Omental fat pad (tissue), 4 donors: ENCODE data around the gene PIP4K2C. TPM values are rescaled to one million over a fixed set of nuclear protein-coding genes. Genes with fewer than 3 reads are reported as not detected.
A peak's percentile ranks its signal among the peaks of the same experiment; 100 is the strongest.
"Not testable (repeated sequence)": the region's sequence is repeated elsewhere in the genome, so short reads cannot be mapped to it uniquely, and the experiment has no call there.

Source experiments
- ATAC-seq: fragments of 150-250 bp; one replicate; pipeline ENCODE4 v1.9.1; 2016; ENCODE audit warnings: mild to moderate bottlenecking, moderate library complexity; ENCODE audit not compliant: low FRiP score
- DNase-seq: peaks from one replicate; pipeline ENCODE4 v3.0.0-alpha.2; 2019; ENCODE audit warnings: low spot score
- total RNA-seq, 4 donors: library from RNA; depleted of rRNA; stranded (reverse); fragments of >200 nt; gene quantifications; one replicate each; pipeline ENCODE4 v1.1.0, GENCODE V29; 2016
- TF ChIP-seq, protein P1 (sequence below), 3 donors: fragments of 450-650 bp; IDR thresholded peaks; one replicate each; pipeline ENCODE4 v1.5.1; 2016 to 2017; ENCODE audit warnings: antibody characterized with exemption in 3 of 3, mild to moderate bottlenecking in 3 of 3, moderate library complexity in 2 of 3

The PIP4K2C gene
- total RNA-seq, 4 donors from 2014 or later = 16.9 to 21.3 (median 17.6) TPM

DNA sequence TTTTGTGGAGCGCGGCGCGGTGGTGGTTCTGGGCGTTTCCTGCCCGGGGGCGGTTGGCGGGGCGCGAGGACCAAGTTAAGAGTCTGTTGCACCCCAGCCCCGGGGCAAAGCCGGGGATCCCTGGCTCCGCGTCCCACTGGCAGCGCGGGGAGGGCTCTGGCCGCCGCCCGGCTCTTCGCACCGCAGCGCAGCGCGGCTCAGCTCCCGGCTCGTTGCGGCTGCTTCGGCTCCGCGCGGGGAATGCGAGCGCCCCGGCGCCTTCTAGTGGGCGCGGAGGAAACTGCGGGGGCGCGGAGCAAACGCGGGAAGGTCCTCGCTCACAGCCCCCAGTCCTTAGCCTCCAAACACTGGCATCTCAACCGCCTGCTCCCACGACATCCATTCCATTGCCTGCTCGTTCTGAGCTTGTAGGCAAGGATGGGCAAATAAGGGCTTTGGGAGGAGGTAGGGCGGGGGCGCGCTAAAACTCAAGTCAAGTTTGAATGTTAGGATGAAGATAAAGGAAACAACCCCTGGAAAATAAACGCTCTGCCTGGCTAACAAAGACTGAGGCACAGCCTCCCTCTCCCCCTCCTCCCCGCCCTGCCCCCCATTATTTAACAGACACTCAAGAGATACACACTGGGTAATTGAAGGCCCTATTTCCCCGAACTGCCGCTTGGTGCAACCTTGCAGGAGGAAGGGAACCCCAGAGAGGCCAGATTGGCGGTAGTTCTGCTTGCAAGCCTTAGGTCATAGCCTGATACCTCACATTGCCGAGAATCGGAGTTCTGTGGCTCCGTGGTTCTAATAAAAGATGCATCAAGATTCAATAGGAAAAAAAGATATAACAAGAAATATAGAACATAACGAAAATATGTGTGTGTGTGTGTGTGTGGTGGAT lies 42.2 kb downstream of the PIP4K2C start, which contains the start of gene B4GALNT1:
Gene B4GALNT1 (minus strand): TSS at position 244 of the 883 bp plus-strand sequence. CDS start 1,069 bp downstream, outside the sequence.
- ATAC-seq (peak; percentile 92), DNase-seq (no peak)
- TF ChIP-seq, protein P1, sequence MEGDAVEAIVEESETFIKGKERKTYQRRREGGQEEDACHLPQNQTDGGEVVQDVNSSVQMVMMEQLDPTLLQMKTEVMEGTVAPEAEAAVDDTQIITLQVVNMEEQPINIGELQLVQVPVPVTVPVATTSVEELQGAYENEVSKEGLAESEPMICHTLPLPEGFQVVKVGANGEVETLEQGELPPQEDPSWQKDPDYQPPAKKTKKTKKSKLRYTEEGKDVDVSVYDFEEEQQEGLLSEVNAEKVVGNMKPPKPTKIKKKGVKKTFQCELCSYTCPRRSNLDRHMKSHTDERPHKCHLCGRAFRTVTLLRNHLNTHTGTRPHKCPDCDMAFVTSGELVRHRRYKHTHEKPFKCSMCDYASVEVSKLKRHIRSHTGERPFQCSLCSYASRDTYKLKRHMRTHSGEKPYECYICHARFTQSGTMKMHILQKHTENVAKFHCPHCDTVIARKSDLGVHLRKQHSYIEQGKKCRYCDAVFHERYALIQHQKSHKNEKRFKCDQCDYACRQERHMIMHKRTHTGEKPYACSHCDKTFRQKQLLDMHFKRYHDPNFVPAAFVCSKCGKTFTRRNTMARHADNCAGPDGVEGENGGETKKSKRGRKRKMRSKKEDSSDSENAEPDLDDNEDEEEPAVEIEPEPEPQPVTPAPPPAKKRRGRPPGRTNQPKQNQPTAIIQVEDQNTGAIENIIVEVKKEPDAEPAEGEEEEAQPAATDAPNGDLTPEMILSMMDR (IDR thresholded peaks at IDR 0.05) = peak in 1 of 3 donors; percentile 39

- ATAC-seq, DNase-seq: not testable (repeated sequence)
These were observed 45.7 kb downstream of the PIP4K2C start for GRCh38 chr12:57636731-57637130.

DNA sequence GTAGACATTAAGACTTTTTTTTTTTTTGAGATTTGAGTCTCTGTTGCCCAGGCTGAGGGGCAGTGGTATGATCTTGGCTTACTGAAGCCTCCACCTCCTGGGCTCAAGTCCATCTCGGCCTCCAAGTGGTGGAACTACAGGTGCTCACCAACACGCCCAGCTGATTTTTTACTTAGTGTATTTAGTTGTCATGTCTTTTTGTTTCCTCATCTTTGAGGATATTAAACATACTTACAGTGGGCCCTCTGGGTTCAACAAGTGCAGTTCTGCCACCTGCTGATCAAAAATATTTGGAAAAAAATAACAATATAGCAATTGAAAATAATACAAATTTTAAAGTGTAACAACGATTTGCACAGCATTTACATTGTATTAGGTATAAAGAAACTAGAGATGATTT lies 46.4 kb downstream of the PIP4K2C start:
- DNase-seq = no peak
- no peak for ATAC-seq
- TF ChIP-seq, protein P1 (IDR thresholded peaks at IDR 0.05) = no peak

DNA sequence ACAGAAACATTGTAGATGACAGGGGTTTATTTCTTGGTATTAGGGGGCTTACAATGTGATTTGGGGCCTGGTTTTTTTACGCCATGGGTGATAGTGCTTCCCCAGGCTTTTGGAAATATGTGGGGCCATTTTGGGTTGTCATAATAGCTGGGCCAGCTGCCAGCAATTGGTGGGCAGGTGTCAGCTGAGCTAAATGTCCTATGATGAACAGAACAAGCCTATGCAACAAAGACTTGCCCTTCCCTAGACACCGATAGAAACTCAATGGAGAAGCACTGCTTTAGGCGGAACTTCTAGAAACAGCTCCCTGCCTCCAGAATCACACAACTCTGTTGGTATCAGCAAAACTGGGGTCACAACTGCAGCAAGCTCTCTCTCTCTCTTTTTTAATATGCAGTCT lies 47.1 kb downstream of the PIP4K2C start:
- TF ChIP-seq, protein P1 (IDR thresholded peaks at IDR 0.05) = no peak
- ATAC-seq (no peak), DNase-seq (no peak)

DNA sequence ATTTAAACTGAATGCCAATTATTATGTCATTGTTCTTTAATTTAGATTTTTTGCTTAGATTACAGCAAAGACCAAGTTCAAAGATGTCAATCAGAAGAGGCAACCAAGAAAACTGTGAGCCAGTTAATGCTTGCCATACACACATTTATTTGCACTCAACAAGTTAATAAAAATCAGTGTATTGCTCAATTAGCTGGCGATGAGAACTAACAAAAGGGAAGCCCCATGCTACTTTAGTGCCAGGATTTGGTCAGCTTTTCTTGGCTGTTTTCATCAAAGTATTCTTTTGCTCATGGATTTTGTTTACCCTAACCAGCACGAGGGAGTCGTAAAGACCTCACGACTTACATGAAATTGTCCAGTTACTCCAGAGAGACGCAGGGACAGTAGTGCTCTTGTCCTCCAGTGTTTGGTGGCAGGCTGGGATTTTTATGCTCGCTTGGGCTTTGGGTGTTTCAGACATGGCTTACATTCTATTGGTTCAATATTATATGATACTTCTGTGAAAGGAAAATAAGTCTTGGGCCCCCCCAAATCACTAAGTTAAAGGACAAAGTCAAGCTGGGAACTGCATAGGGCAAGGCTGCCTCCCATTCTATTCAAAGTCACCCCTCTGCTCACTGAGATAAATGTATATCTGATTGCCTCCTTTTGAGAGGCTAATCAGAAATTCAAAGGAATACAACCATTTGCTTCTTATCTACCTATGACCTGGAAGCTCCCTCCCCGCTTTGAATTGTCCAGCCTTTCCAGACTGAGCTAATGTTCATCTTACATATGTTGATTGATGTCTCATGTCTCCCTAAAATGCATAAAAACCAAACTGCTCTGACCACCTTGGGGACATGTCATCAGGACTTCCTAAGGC lies 49.4 kb downstream of the PIP4K2C start:
- no peak for ATAC-seq
- DNase-seq = no peak
- TF ChIP-seq, protein P1 (IDR thresholded peaks at IDR 0.05) = no peak

DNA sequence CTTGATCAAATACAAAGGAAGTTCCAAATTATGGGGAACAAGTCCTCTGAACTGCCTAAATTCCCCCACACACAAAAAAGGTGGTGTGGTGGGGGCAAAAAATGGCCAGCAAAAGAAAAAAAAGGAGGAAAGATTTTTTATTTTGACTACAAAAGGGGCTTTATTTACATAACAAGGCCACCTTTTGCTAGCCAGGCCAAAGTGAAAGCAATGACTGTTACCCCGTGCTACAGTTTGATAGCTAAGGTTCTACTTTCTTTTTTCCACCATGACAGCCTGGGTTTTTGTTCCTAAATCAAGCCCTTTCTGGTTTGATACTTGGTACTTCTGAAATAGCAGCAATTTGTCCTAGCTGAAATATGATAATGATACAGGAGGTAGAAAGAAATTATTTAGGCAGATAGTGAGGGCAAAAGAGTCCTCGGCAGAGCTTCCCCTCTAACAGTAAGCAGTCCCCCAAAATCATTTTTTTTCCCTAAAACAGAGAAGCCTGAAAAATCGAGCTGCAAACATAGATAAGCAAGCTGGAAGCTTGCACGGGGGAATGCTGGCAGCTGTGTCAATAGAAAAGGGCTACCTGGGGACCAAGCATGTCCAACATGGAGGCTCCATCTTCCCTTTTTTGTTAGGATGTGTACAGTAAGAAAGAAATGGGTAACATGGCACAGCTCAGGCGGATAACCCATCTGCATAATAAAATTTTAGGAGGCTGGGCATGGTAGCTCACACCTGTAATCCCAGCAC lies 50.9 kb downstream of the PIP4K2C start:
- no peak for DNase-seq
- TF ChIP-seq, protein P1 (IDR thresholded peaks at IDR 0.05) = no peak
- ATAC-seq = no peak

DNA sequence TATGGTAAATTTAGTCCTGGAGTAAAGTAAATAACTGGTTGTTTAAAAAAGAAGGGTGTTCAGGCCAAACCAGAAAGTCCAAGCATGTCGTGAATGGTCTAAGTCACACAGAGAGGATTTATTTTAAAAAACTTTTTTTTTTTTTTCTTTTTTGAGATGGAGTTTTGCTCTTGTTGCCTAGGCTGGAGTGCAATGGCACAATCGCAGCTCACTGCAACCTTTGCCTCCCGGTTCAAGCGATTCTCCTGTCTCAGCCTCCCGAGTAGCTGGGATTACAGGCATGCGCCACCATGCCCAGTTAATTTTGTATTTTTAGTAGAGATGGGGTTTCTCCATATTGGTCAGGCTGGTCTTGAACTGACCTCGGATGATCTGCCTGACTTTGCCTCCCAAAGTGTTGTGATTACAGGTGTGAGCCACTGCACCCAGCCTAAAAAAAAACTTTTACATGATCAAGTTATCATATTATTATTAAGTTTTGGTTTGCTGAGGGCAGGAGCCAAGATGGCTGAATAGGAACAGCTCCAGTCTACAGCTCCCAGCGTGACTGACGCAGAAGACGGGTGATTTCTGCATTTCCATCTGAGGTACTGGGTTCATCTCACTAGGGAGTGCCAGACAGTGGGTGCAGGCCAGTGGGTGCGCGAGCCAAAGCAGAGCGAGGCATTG lies 55.1 kb downstream of the PIP4K2C start:
- not testable (repeated sequence) for ATAC-seq, DNase-seq

GRCh38 chr12:57646659-57647049 lies 55.7 kb downstream of the PIP4K2C start:
- DNase-seq, ATAC-seq: not testable (repeated sequence)
